ENCODE measurements around the gene ST7.

Gene ST7

DNA sequence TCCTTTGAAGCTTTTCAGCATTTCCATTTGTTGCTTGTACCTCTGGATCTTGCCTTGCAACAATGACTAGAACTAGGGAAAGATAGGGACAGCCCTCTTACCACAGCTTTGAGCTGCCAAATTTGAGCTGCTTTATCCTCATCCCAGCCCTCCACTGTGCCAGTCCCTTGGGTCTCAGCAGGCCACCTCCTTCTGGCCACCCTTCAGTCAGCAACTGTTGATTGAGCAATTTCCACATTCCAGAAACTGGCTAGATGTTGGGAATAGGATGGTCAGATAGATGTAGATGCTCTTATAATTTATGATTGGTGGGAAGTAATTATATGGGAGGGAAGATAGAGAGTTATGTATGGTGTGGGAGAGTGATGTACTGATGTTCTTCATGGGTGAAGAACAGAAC, 100.1 kb downstream of the ST7 start:
- H3K79me2 ChIP-seq (ENCODE audit: insufficient read depth, low read length) = no peaks in the 10 kb centered on the region
- no peaks in the 10 kb centered on the region for H3F3A ChIP-seq (ENCODE audit: low read depth)
- no peaks in the 10 kb centered on the region for H3K9me2 ChIP-seq (replicated peaks; ENCODE audit: low read depth, low read length)
- H3K4me1 ChIP-seq (ENCODE audit: insufficient read depth, low read length, poor library complexity, severe bottlenecking) = peaks cover 7% of the 10 kb centered on the region
- H3K4me3 ChIP-seq (ENCODE audit: low read length, poor library complexity, severe bottlenecking) = no peak overlapping the region
- no peaks in the 10 kb centered on the region for H4K20me1 ChIP-seq (ENCODE audit: insufficient read depth, low read length, poor library complexity, severe bottlenecking)
- H3K36me3 ChIP-seq (ENCODE audit: insufficient read depth, low read length) = no peaks in the 10 kb centered on the region
- H3K4me2 ChIP-seq (ENCODE audit: low read depth, low read length, poor library complexity, severe bottlenecking) = no peak overlapping the region
- H3K27me3 ChIP-seq (ENCODE audit: insufficient read depth, low read length, poor library complexity, severe bottlenecking) = peaks cover 81% of the 10 kb centered on the region
- no peak for TF ChIP-seq EZH2phosphoT487 (IDR thresholded peaks at IDR 0.05; ENCODE audit: borderline replicate concordance)
- TF ChIP-seq, protein P1, sequence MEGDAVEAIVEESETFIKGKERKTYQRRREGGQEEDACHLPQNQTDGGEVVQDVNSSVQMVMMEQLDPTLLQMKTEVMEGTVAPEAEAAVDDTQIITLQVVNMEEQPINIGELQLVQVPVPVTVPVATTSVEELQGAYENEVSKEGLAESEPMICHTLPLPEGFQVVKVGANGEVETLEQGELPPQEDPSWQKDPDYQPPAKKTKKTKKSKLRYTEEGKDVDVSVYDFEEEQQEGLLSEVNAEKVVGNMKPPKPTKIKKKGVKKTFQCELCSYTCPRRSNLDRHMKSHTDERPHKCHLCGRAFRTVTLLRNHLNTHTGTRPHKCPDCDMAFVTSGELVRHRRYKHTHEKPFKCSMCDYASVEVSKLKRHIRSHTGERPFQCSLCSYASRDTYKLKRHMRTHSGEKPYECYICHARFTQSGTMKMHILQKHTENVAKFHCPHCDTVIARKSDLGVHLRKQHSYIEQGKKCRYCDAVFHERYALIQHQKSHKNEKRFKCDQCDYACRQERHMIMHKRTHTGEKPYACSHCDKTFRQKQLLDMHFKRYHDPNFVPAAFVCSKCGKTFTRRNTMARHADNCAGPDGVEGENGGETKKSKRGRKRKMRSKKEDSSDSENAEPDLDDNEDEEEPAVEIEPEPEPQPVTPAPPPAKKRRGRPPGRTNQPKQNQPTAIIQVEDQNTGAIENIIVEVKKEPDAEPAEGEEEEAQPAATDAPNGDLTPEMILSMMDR (conservative IDR thresholded peaks at IDR 0.05; ENCODE audit: low read length) = no peak
- H3K9ac ChIP-seq (ENCODE audit: low read depth, low read length, poor library complexity, severe bottlenecking) = no peak overlapping the region
- no peak overlapping the region for H2AFZ ChIP-seq (ENCODE audit: low read length)
- H3K9me3 ChIP-seq (ENCODE audit: insufficient read depth, low read depth, low read length) = no peaks in the 10 kb centered on the region

DNA sequence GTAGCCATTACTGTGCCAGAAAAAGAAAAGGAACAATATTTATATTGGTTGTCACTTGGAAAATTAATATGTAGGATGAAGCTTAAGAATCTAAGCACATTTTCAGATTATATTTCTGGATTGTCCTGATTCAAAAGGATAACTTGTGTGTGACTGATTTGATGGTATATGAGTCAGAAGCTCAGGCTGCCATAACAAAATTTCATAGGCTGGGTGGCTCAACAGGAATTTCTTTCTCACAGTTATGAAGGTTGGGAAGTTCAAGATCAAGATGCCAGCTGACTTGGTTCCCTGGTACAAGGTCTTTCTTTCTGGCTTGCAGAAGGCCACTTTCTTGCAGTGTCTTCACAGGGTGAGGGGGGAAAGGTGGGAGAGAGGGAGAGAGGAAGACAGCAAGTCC, 108.5 kb downstream of the ST7 start:
- TF ChIP-seq EZH2phosphoT487 (IDR thresholded peaks at IDR 0.05; ENCODE audit: borderline replicate concordance) = no peak
- TF ChIP-seq, protein P1 (conservative IDR thresholded peaks at IDR 0.05; ENCODE audit: low read length) = no peak
- H3K4me3 ChIP-seq (ENCODE audit: low read length, poor library complexity, severe bottlenecking) = no peak overlapping the region
- no peaks in the 10 kb centered on the region for H3K9me3 ChIP-seq (ENCODE audit: insufficient read depth, low read depth, low read length)
- H3K79me2 ChIP-seq (ENCODE audit: insufficient read depth, low read length) = no peaks in the 10 kb centered on the region
- H3K27me3 ChIP-seq (ENCODE audit: insufficient read depth, low read length, poor library complexity, severe bottlenecking) = peaks cover 12% of the 10 kb centered on the region
- H3K4me1 ChIP-seq (ENCODE audit: insufficient read depth, low read length, poor library complexity, severe bottlenecking) = peaks cover under 1% of the 10 kb centered on the region
- no peaks in the 10 kb centered on the region for H3F3A ChIP-seq (ENCODE audit: low read depth)
- no peak overlapping the region for H3K4me2 ChIP-seq (ENCODE audit: low read depth, low read length, poor library complexity, severe bottlenecking)
- H3K36me3 ChIP-seq (ENCODE audit: insufficient read depth, low read length) = no peaks in the 10 kb centered on the region
- H2AFZ ChIP-seq (ENCODE audit: low read length) = no peak overlapping the region
- no peaks in the 10 kb centered on the region for H4K20me1 ChIP-seq (ENCODE audit: insufficient read depth, low read length, poor library complexity, severe bottlenecking)
- no peak overlapping the region for H3K9ac ChIP-seq (ENCODE audit: low read depth, low read length, poor library complexity, severe bottlenecking)
- no peaks in the 10 kb centered on the region for H3K9me2 ChIP-seq (replicated peaks; ENCODE audit: low read depth, low read length)

DNA sequence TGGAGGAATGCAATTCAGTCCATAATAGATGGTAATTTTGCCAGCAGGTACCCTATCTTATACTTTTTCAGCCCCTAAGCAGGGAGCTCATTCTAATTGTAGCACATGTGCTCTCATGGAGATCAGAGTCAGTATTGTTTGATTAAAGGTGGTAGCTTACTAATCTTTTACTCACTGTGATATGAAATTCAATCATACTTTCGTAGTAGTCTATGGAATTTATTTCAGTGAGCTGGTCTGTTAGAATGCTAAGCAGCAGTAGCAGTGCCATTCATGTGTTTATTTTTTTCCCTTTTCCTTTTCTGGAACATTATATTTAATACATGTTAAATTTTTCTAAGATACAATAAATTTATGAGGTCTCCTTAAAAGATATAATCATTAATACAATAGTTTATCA, 109.0 kb downstream of the ST7 start:
- no peak overlapping the region for H3K9ac ChIP-seq (ENCODE audit: low read depth, low read length, poor library complexity, severe bottlenecking)
- H3K4me2 ChIP-seq (ENCODE audit: low read depth, low read length, poor library complexity, severe bottlenecking) = no peak overlapping the region
- no peaks in the 10 kb centered on the region for H3K36me3 ChIP-seq (ENCODE audit: insufficient read depth, low read length)
- TF ChIP-seq, protein P1 (conservative IDR thresholded peaks at IDR 0.05; ENCODE audit: low read length) = no peak
- TF ChIP-seq EZH2phosphoT487 (IDR thresholded peaks at IDR 0.05; ENCODE audit: borderline replicate concordance) = no peak
- H3K27me3 ChIP-seq (ENCODE audit: insufficient read depth, low read length, poor library complexity, severe bottlenecking) = peaks cover 8% of the 10 kb centered on the region
- no peaks in the 10 kb centered on the region for H3K9me3 ChIP-seq (ENCODE audit: insufficient read depth, low read depth, low read length)
- no peaks in the 10 kb centered on the region for H4K20me1 ChIP-seq (ENCODE audit: insufficient read depth, low read length, poor library complexity, severe bottlenecking)
- H3K4me3 ChIP-seq (ENCODE audit: low read length, poor library complexity, severe bottlenecking) = no peak overlapping the region
- no peaks in the 10 kb centered on the region for H3F3A ChIP-seq (ENCODE audit: low read depth)
- peaks cover 6% of the 10 kb centered on the region for H3K4me1 ChIP-seq (ENCODE audit: insufficient read depth, low read length, poor library complexity, severe bottlenecking)
- H3K79me2 ChIP-seq (ENCODE audit: insufficient read depth, low read length) = no peaks in the 10 kb centered on the region
- no peaks in the 10 kb centered on the region for H3K9me2 ChIP-seq (replicated peaks; ENCODE audit: low read depth, low read length)
- no peak overlapping the region for H2AFZ ChIP-seq (ENCODE audit: low read length)
